HG03097 (cell line): ENCODE measurements around the gene OSGEPL1.
"Not testable (repeated sequence)": the region's sequence is repeated elsewhere in the genome, so short reads cannot be mapped to it uniquely, and the experiment has no call there.

Experiments used
- ATAC-seq: cut with Tn5 transposase; IDR thresholded peaks from one replicate; pipeline ENCODE4 v1.9.1; 2021; ENCODE audit not compliant: unreplicated experiment, low FRiP score

The OSGEPL1 gene

GRCh38 chr2:189756311-189756952, 6.2 kb downstream of the OSGEPL1 start:
- no peak for ATAC-seq

GRCh38 chr2:189751080-189751658, 11.4 kb downstream of the OSGEPL1 start:
- no peak for ATAC-seq

- ATAC-seq: no peak
Measured at GRCh38 chr2:189729430-189729829, 33.2 kb downstream of the OSGEPL1 start.

GRCh38 chr2:189726849-189727248, 35.7 kb downstream of the OSGEPL1 start:
- no peak for ATAC-seq

GRCh38 chr2:189726271-189726670, 36.3 kb downstream of the OSGEPL1 start:
- ATAC-seq: no peak

DNA sequence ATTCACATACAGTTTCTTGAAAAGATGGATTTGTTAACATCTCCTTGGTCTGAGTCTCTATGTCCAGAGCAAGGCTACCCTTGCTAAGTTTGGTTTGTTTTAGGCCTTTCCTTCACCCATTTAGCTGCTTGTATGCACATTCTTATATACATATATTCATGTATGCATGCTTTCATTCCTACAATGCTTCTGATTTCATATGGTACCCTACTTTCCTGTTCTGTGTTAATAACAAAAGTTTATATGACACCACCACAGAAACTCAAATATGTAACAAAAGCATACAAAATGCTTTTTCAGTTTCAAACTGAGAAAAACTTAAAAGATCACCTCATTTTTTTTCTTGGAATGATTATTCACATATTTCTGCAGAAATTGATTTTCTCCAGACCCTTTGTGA, 39.4 kb downstream of the OSGEPL1 start:
- ATAC-seq: no peak

GRCh38 chr2:189719571-189719970, 43.0 kb downstream of the OSGEPL1 start:
- ATAC-seq: no peak

DNA sequence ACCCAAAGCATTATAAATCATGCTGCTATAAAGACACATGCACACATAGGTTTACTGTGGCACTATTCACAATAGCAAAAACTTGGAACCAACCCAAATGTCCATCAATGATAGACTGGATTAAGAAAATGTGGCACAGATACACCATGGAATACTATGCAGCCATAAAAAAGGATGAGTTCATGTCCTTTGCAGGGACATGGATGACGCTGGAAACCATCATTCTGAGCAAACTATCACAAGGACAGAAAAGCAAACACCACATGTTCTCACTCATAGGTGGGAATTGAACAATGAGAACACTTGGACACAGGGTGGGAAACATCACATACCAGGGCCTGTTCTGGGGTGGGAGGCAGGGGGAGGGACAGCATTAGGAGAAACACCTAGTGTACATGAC, 45.0 kb downstream of the OSGEPL1 start:
- not testable (repeated sequence) for ATAC-seq

- ATAC-seq: no peak
Measured at GRCh38 chr2:189709501-189710221, 52.9 kb downstream of the OSGEPL1 start.

- ATAC-seq: no peak
Measured at GRCh38 chr2:189702071-189702470, 60.5 kb downstream of the OSGEPL1 start.

DNA sequence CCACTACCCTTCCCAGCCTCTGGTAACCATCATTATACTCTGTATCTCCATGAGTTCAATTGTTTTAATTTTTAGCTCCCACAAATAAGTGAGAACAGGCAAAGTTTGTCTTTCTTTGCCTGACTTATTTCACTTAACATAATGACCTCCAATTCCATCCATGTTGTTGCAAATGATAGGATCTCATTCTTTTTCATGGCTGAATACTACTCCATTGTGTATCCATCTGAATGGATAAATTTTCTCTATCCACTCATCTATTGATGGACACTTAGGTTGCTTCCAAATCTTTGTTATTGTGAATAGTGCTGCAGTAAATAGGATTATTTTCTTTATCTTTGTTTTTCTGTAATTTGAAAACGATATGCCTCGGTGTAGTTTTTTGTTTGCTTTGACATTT, 61.9 kb downstream of the OSGEPL1 start:
- no peak for ATAC-seq

GRCh38 chr2:189698020-189698887, 64.3 kb downstream of the OSGEPL1 start:
- no peak for ATAC-seq
